OCI-LY1 (cell line): Measurements from ENCODE around the gene PEX5L.

Experiments
- H2AFZ ChIP-seq: fragments of 200-600 bp; sonication (generic), shearing (Covaris generic); 2 replicates; pipeline ENCODE4 v1.6.0; 2014; ENCODE audit warnings: antibody characterized with exemption, mild to moderate bottlenecking, low read length
- H3F3A ChIP-seq: fragments of 200-600 bp; sonication (generic), shearing (Covaris generic); 2 replicates; pipeline ENCODE4 v1.6.0; 2014; ENCODE audit warnings: mild to moderate bottlenecking, antibody characterized with exemption, low read length, moderate library complexity; ENCODE audit not compliant: insufficient read depth
- H3K27ac ChIP-seq: fragments of 200-600 bp; sonication (generic); 2 replicates; pipeline ENCODE4 v1.5.1; 2014; ENCODE audit warnings: low read length, mixed run types, mild to moderate bottlenecking, low read depth; ENCODE audit not compliant: poor library complexity, severe bottlenecking
- H3K27me3 ChIP-seq: fragments of 200-600 bp; sonication (generic); 2 replicates; pipeline ENCODE4 v1.6.0; 2014; ENCODE audit warnings: antibody characterized with exemption, mild to moderate bottlenecking, low read length, moderate library complexity; ENCODE audit not compliant: insufficient read depth
- H3K36me3 ChIP-seq: fragments of 200-600 bp; sonication (generic); 2 replicates; pipeline ENCODE4 v1.6.1; 2014; ENCODE audit warnings: mild to moderate bottlenecking, antibody characterized with exemption, low read length, moderate library complexity, mixed read lengths; ENCODE audit not compliant: insufficient read depth
- H3K4me1 ChIP-seq: fragments of 200-600 bp; sonication (generic); 2 replicates; pipeline ENCODE4 v1.5.1; 2014; ENCODE audit warnings: mild to moderate bottlenecking, low read length, moderate library complexity; ENCODE audit not compliant: insufficient read depth, severe bottlenecking
- H3K4me2 ChIP-seq: fragments of 200-600 bp; sonication (generic), shearing (Covaris generic); 2 replicates; pipeline ENCODE4 v1.6.1; 2014; ENCODE audit warnings: low read length
- H3K4me3 ChIP-seq: fragments of 200-600 bp; sonication (generic); 2 replicates; pipeline ENCODE4 v1.5.1; 2014; ENCODE audit warnings: low read length, low read depth, mild to moderate bottlenecking, mixed read lengths; ENCODE audit not compliant: poor library complexity, severe bottlenecking
- H3K79me2 ChIP-seq: fragments of 200-600 bp; shearing (Covaris generic); 2 replicates; pipeline ENCODE4 v1.6.1; 2016; ENCODE audit warnings: mixed run types, low read length, mixed read lengths; ENCODE audit not compliant: insufficient read depth
- H3K9ac ChIP-seq: fragments of 200-600 bp; sonication (generic), shearing (Covaris generic); 2 replicates; pipeline ENCODE4 v1.6.1; 2014; ENCODE audit warnings: mild to moderate bottlenecking, low read length, mixed read lengths
- H3K9me2 ChIP-seq: fragments of 200-600 bp; sonication (generic), shearing (Covaris generic); 2 replicates; pipeline ENCODE4 v1.6.1; 2014; ENCODE audit warnings: low read depth, mild to moderate bottlenecking, low read length, mixed read lengths
- H3K9me3 ChIP-seq: fragments of 200-600 bp; shearing (Covaris generic); 2 replicates; pipeline ENCODE4 v1.6.1; 2014; ENCODE audit warnings: low read length, mixed read lengths
- H4K20me1 ChIP-seq: fragments of 200-600 bp; sonication (generic), shearing (Covaris generic); 2 replicates; pipeline ENCODE4 v1.6.0; 2016; ENCODE audit warnings: mild to moderate bottlenecking, low read length; ENCODE audit not compliant: insufficient read depth
- EZH2 ChIP-seq: fragments of 200-600 bp; sonication (generic), shearing (Covaris generic); IDR thresholded peaks from 2 replicates; pipeline ENCODE4 v1.8.0; 2017; ENCODE audit warnings: borderline replicate concordance, mixed run types, mild to moderate bottlenecking, antibody characterized with exemption, low read length, moderate library complexity, mixed read lengths
- TF ChIP-seq, protein P1 (sequence below): fragments of 200-600 bp; sonication (generic), shearing (Covaris generic); IDR thresholded peaks from 2 replicates; pipeline ENCODE4 v1.5.1; 2017; ENCODE audit warnings: mild to moderate bottlenecking, antibody characterized with exemption, low read length, moderate library complexity, mixed read lengths

PEX5L gene

DNA sequence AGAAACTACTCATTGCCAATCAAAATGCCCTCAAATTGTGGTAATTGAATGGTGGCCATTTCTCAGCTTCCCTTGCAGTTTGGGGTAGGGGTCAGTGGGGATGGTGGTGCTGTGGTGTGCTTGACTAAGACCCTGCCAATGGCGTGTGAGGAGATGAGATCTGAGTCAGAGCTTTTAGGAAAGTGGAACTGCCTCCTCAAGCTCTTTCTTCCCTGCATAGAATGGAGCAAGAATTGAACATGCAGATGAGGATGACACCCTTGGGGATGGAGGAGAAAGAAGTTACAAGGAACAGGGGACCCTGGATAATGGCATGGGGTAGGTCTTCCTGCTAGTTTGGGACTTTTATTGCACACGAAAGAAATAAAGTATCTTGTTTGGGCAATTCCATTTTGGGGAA is 188.0 kb downstream of the PEX5L start:
- Histone ChIP-seq H3K9ac (no peak overlapping the region), H3K79me2 (no peaks in the 10 kb centered on the region), H3K27me3 (no peaks in the 10 kb centered on the region), H3F3A (no peaks in the 10 kb centered on the region), H3K9me2 (no peaks in the 10 kb centered on the region), H2AFZ (no peak overlapping the region), H3K4me1 (peaks cover 20% of the 10 kb centered on the region), H3K27ac (no peak overlapping the region), H4K20me1 (no peaks in the 10 kb centered on the region), H3K9me3 (no peaks in the 10 kb centered on the region), H3K4me2 (no peak overlapping the region), H3K36me3 (no peaks in the 10 kb centered on the region), H3K4me3 (no peak overlapping the region)
- no peak for TF ChIP-seq EZH2
- TF ChIP-seq, protein P1, sequence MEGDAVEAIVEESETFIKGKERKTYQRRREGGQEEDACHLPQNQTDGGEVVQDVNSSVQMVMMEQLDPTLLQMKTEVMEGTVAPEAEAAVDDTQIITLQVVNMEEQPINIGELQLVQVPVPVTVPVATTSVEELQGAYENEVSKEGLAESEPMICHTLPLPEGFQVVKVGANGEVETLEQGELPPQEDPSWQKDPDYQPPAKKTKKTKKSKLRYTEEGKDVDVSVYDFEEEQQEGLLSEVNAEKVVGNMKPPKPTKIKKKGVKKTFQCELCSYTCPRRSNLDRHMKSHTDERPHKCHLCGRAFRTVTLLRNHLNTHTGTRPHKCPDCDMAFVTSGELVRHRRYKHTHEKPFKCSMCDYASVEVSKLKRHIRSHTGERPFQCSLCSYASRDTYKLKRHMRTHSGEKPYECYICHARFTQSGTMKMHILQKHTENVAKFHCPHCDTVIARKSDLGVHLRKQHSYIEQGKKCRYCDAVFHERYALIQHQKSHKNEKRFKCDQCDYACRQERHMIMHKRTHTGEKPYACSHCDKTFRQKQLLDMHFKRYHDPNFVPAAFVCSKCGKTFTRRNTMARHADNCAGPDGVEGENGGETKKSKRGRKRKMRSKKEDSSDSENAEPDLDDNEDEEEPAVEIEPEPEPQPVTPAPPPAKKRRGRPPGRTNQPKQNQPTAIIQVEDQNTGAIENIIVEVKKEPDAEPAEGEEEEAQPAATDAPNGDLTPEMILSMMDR = no peak

DNA sequence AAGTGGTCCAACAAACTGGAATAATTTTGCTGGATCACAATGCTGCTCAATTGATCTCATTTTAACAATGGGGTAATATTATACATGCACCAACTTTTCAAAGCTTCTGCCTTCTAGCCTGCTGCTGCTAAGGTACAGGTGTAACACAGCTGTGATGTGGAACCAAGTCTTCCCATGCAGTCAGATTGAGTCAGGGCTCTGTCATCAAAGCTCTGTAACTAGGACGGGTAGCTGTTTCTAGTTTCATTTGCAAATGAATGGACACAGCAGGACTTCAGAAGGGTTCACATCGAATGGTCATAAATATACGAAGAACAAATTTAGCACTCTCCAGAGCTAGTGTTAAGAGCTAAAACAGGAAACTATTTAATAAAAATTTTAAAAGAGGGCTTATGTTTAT is 194.7 kb downstream of the PEX5L start:
- TF ChIP-seq EZH2 = no peak
- TF ChIP-seq, protein P1 = no peak
- no peaks in the 10 kb centered on the region for H3F3A ChIP-seq
- peaks cover 4% of the 10 kb centered on the region for H3K4me1 ChIP-seq
- H3K36me3 ChIP-seq = no peaks in the 10 kb centered on the region
- no peaks in the 10 kb centered on the region for H3K9me3 ChIP-seq
- no peaks in the 10 kb centered on the region for H3K27me3 ChIP-seq
- H3K9ac ChIP-seq = no peak overlapping the region
- no peaks in the 10 kb centered on the region for H4K20me1 ChIP-seq
- H3K9me2 ChIP-seq = no peaks in the 10 kb centered on the region
- H3K79me2 ChIP-seq = no peaks in the 10 kb centered on the region
- no peak overlapping the region for H3K4me3 ChIP-seq
- H2AFZ ChIP-seq = no peak overlapping the region
- H3K27ac ChIP-seq = no peak overlapping the region
- no peak overlapping the region for H3K4me2 ChIP-seq

- H3K27me3 ChIP-seq = no peaks in the 10 kb centered on the region
- H2AFZ ChIP-seq = no peak overlapping the region
- no peak overlapping the region for H3K4me2 ChIP-seq
- no peak overlapping the region for H3K4me3 ChIP-seq
- H3F3A ChIP-seq = no peaks in the 10 kb centered on the region
- peaks cover 4% of the 10 kb centered on the region for H3K4me1 ChIP-seq
- TF ChIP-seq, protein P1 = no peak
- no peak for TF ChIP-seq EZH2
- H3K9ac ChIP-seq = no peak overlapping the region
- H3K27ac ChIP-seq = no peak overlapping the region
- H3K9me3 ChIP-seq = no peaks in the 10 kb centered on the region
- no peaks in the 10 kb centered on the region for H3K9me2 ChIP-seq
- no peaks in the 10 kb centered on the region for H3K79me2 ChIP-seq
- no peaks in the 10 kb centered on the region for H4K20me1 ChIP-seq
- H3K36me3 ChIP-seq = no peaks in the 10 kb centered on the region
These were observed 195.8 kb downstream of the PEX5L start for GRCh38 chr3:179840985-179841384.
